ENCODE results near the gene C1orf159. TPM values are rescaled to one million over a fixed set of nuclear protein-coding genes. Genes with fewer than 3 reads are reported as not detected.

The C1orf159 gene
- total and polyA plus RNA-seq, 4 donors = 4.0 to 35.4 (median 11.4) TPM

DNA sequence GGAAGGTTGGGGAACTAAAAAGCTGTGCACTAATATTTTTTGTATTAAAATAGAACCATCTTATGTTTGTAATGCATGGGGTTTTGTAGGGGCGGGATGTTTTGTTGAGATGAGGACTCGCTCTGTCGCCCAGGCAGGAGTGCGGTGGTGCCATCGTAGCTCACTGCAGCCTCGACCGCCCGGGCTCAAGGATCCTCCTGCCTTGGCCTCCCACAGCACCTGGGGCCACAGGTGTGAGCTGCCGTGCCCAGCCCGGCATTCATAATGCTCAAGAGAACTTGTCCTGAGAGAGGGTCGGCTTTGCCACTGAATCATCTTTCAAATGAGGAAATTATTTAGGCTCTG is 3.0 kb upstream of the C1orf159 start:
- Histone ChIP-seq H3K4me3 (ENCODE audit: low read length in 2 of 2) (no peak overlapping the region), H3K4me1 (ENCODE audit: control insufficient read depth in 1 of 2, insufficient read depth in 2 of 2, low read length in 2 of 2) (no peaks in the 10 kb centered on the region), H3K9me3 (ENCODE audit: control insufficient read depth, low read length) (no peaks in the 10 kb centered on the region), H3K27ac (ENCODE audit: low read depth in 1 of 2, low read length in 2 of 2) (no peak overlapping the region), H3K36me3 (ENCODE audit: control insufficient read depth in 1 of 2, insufficient read depth in 2 of 2, low read length in 1 of 2) (no peaks in the 10 kb centered on the region), H3K27me3 (ENCODE audit: control insufficient read depth in 1 of 2, insufficient read depth in 2 of 2, low read length in 1 of 2) (no peaks in the 10 kb centered on the region)
- intact Hi-C loops (cut with DNase I) = loop anchor here in 1 of 2 donors (5.0 kb wide), 1 partner anchor 113 kb away; the partner anchor contains the start of genes B3GALT6 and SDF4
- ATAC-seq (ENCODE audit: low FRiP score) (no peak), DNase-seq (peak in 1 of 2 donors; percentile 54)
- WGBS, 2 donors = 87 to 90% methylated on average over 11 of the region's 11 CpGs

DNA sequence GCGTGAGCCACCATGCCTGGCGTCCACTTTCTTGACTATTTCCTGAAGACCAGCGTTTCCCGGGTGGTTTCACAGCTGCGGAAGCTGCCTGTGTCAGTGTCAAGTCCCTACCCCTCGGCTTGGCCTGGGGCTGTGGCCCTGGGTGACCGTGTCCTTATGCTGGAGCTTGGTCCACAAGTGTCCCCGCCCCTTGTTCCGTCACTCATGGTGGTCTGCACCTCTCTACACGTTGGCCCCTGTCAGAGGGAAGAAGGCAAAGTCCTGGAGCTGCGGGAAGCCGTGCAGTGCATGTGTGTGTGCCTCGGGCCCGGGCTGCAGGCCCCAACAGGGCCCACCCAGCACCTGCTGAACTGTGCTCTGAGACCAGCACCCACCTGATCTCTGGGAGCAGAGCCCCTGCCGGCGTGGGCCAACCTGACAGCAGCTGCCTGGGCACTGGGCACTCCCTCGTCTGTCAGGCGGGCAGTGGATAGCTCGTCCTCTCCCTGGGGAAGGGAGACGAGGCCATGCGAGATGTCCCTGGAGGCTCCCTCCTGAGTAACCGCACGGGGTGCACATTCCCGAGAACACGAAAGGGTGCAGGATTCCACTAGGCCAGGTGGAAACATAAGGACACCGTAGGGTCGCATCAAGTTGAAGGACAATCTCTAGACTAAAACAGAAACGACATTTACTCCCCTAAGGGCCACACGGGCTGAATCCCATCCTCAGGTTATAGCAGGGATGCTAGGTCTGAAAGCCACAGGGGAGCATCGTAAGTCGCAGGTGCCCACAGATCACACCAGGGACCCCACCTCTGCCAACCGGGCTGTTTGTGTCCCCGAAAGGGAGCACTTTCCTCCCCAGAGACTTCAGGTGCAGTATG is 2.4 kb upstream of the C1orf159 start:
- no peaks in the 10 kb centered on the region for H3K9me3 ChIP-seq (ENCODE audit: control insufficient read depth, low read length)
- 83 to 85% methylated on average over 33 of the region's 33 CpGs for WGBS, 2 donors
- H3K4me1 ChIP-seq (ENCODE audit: control insufficient read depth in 1 of 2, insufficient read depth in 2 of 2, low read length in 2 of 2) = no peaks in the 10 kb centered on the region
- DNase-seq = peak; percentile 54 to 69
- H3K36me3 ChIP-seq (ENCODE audit: control insufficient read depth in 1 of 2, insufficient read depth in 2 of 2, low read length in 1 of 2) = no peaks in the 10 kb centered on the region
- no peak overlapping the region for H3K27ac ChIP-seq (ENCODE audit: low read depth in 1 of 2, low read length in 2 of 2)
- intact Hi-C loops (cut with DNase I) = loop anchor here in 1 of 2 donors (5.0 kb wide), 1 partner anchor 114 kb away; the partner anchor contains the start of genes B3GALT6 and SDF4
- H3K4me3 ChIP-seq (ENCODE audit: low read length in 2 of 2) = no peak overlapping the region
- no peak for ATAC-seq (ENCODE audit: low FRiP score)
- no peaks in the 10 kb centered on the region for H3K27me3 ChIP-seq (ENCODE audit: control insufficient read depth in 1 of 2, insufficient read depth in 2 of 2, low read length in 1 of 2)

DNA sequence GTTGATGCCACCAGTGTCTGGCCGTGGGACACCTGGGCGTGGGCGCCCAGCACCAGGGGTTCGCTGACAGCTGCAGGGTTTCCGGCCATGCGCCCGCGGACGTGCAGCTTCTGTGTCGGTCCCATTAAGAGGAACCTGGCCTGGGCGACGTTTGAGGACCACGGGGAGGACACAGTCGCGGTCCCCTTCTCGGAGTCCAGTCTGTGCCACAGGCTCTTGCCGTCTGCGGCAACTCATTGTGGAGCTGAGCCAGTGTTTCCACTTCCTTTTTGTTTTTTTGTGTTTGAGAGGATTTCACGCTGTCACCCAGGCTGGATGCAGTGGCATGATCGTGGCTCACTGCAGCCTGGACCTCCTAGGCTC is 1.6 kb upstream of the C1orf159 start:
- H3K4me1 ChIP-seq (ENCODE audit: control insufficient read depth in 1 of 2, insufficient read depth in 2 of 2, low read length in 2 of 2) = no peaks in the 10 kb centered on the region
- intact Hi-C loops (cut with DNase I) = loop anchor here in 1 of 2 donors (5.0 kb wide), 1 partner anchor 115 kb away; the partner anchor contains the start of genes B3GALT6 and SDF4
- no peak overlapping the region for H3K4me3 ChIP-seq (ENCODE audit: low read length in 2 of 2)
- no peaks in the 10 kb centered on the region for H3K27me3 ChIP-seq (ENCODE audit: control insufficient read depth in 1 of 2, insufficient read depth in 2 of 2, low read length in 1 of 2)
- WGBS, 2 donors = 80% methylated on average over 20 of the region's 20 CpGs
- no peak overlapping the region for H3K27ac ChIP-seq (ENCODE audit: low read depth in 1 of 2, low read length in 2 of 2)
- ATAC-seq (ENCODE audit: low FRiP score) (no peak), DNase-seq (peak; percentile 56 to 76)
- no peaks in the 10 kb centered on the region for H3K36me3 ChIP-seq (ENCODE audit: control insufficient read depth in 1 of 2, insufficient read depth in 2 of 2, low read length in 1 of 2)
- H3K9me3 ChIP-seq (ENCODE audit: control insufficient read depth, low read length) = no peaks in the 10 kb centered on the region

DNA sequence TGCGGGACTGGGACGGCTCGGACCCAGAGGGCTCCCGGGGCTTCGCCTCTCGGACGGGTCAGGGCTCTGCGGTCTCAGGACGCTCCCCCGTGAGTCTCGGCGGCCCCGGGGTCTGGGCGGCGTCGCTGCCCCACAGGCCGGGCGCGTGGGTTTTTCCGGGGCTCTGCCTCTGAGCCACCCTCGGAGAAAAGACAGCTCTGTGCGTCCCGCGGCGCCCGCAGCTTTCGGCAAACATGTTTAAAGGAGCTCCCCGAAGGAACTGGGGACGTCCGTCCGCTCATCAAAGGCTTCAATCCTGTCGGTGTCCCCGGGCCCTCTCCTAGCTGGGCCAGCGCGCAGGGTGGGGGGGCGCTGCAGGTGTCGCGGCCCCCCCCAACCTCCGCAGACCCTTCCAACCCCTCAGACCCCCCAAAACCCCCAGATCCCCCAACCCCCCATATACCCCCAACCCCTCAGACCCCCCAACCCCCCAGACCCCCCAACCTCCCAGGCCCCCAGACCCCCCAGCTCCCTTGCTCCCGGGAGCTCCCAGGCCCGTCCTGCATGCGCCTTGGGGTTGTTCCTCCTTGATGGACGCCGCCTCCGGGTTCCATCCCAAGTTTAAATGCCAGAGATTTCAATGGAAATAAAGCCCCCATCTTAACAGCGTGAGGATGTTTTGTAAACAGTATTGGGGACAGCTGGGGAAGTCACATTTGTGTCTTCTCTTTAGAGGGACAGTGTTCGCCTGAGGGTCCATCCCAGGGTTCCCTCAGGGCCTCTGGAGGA is 996 bp upstream of the C1orf159 start:
- ATAC-seq (ENCODE audit: low FRiP score) = peak; percentile 17
- no peaks in the 10 kb centered on the region for H3K36me3 ChIP-seq (ENCODE audit: control insufficient read depth in 1 of 2, insufficient read depth in 2 of 2, low read length in 1 of 2)
- no peaks in the 10 kb centered on the region for H3K4me1 ChIP-seq (ENCODE audit: control insufficient read depth in 1 of 2, insufficient read depth in 2 of 2, low read length in 2 of 2)
- H3K4me3 ChIP-seq (ENCODE audit: low read length in 2 of 2) = peak overlapping the region; percentile 21 to 66
- intact Hi-C loops (cut with DNase I) = loop anchor here in 1 of 2 donors (5.0 kb wide), 1 partner anchor 115 kb away; the partner anchor contains the start of genes B3GALT6 and SDF4
- DNase-seq = peak; percentile 61 to 84
- H3K27me3 ChIP-seq (ENCODE audit: control insufficient read depth in 1 of 2, insufficient read depth in 2 of 2, low read length in 1 of 2) = no peaks in the 10 kb centered on the region
- 10 to 11% methylated on average over 43 to 47 of the region's 47 CpGs for WGBS, 2 donors
- no peak overlapping the region for H3K27ac ChIP-seq (ENCODE audit: low read depth in 1 of 2, low read length in 2 of 2)
- H3K9me3 ChIP-seq (ENCODE audit: control insufficient read depth, low read length) = no peaks in the 10 kb centered on the region

DNA sequence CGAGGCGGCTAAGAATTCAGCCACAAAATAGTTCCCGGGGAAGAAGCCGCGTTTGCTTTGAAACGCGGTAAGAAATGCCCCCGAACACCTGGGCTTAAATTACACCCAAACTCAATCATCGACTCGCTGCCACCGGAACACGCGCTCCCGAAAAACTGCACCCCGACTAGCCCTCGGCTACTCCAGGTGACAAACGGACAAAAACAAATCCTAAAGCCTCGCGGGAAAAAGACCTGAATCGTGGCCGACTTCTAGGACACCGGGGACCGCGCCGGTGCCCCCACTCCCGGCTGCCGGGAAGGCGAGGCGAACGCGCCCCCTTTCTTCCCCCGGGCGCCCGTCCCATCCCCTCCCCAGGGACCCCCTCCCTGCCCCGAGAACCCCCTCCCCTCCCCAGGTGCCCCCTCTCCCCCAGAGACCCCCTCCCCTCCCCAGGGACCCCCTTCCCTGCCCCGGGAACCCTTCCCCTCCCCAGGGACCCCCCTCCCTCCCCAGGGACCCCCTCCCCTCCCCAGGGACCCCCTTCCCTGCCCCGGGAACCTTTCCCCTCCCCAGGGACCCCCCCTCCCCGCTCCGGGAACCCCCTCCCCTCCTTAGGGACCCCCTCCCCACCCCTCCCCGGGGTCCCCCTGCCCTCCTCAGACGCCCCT is 628 bp downstream of the C1orf159 start:
- intact Hi-C loops (cut with DNase I) = loop anchor here in 1 of 2 donors (5.0 kb wide), 1 partner anchor 117 kb away; the partner anchor contains the start of genes B3GALT6 and SDF4
- no peak for DNase-seq
- Histone ChIP-seq H3K27ac (ENCODE audit: low read depth in 1 of 2, low read length in 2 of 2) (no peak overlapping the region), H3K4me1 (ENCODE audit: control insufficient read depth in 1 of 2, insufficient read depth in 2 of 2, low read length in 2 of 2) (no peaks in the 10 kb centered on the region), H3K36me3 (ENCODE audit: control insufficient read depth in 1 of 2, insufficient read depth in 2 of 2, low read length in 1 of 2) (no peaks in the 10 kb centered on the region), H3K4me3 (ENCODE audit: low read length in 2 of 2) (peak overlapping the region; percentile 90 to 95), H3K9me3 (ENCODE audit: control insufficient read depth, low read length) (no peaks in the 10 kb centered on the region), H3K27me3 (ENCODE audit: control insufficient read depth in 1 of 2, insufficient read depth in 2 of 2, low read length in 1 of 2) (no peaks in the 10 kb centered on the region)
- WGBS, 2 donors = 5% methylated on average over 34 to 41 of the region's 41 CpGs
- ATAC-seq (ENCODE audit: low FRiP score) = no peak

DNA sequence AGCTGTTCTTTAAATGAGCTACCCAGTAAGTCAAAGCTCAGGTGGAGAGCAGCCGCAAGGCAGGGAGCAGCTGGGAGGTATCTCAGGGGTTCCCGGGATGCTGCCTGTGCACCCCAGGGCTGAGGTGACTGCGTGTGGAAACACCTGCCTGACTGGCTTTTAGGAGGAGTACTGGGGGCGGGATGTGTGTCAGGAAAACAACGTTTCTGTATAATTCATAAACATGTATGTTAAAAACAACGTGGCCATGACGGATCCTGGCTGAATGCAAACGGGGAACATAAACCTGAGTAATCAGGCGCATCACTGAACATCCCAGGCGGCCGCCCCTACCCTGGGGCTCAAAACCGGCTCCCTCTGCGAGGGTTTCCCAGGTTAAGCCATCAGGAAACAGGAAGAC is 1.5 kb downstream of the C1orf159 start:
- intact Hi-C loops (cut with DNase I) = no loop called here
- no peak overlapping the region for H3K27ac ChIP-seq (ENCODE audit: low read depth in 1 of 2, low read length in 2 of 2)
- no peaks in the 10 kb centered on the region for H3K4me1 ChIP-seq (ENCODE audit: control insufficient read depth in 1 of 2, insufficient read depth in 2 of 2, low read length in 2 of 2)
- H3K4me3 ChIP-seq (ENCODE audit: low read length in 2 of 2) = no peak overlapping the region
- no peaks in the 10 kb centered on the region for H3K36me3 ChIP-seq (ENCODE audit: control insufficient read depth in 1 of 2, insufficient read depth in 2 of 2, low read length in 1 of 2)
- H3K9me3 ChIP-seq (ENCODE audit: control insufficient read depth, low read length) = no peaks in the 10 kb centered on the region
- WGBS, 2 donors = 92 to 94% methylated on average over 13 of the region's 13 CpGs
- H3K27me3 ChIP-seq (ENCODE audit: control insufficient read depth in 1 of 2, insufficient read depth in 2 of 2, low read length in 1 of 2) = no peaks in the 10 kb centered on the region
- no peak for ATAC-seq (ENCODE audit: low FRiP score)
- peak in 1 of 2 donors; percentile 49 for DNase-seq

DNA sequence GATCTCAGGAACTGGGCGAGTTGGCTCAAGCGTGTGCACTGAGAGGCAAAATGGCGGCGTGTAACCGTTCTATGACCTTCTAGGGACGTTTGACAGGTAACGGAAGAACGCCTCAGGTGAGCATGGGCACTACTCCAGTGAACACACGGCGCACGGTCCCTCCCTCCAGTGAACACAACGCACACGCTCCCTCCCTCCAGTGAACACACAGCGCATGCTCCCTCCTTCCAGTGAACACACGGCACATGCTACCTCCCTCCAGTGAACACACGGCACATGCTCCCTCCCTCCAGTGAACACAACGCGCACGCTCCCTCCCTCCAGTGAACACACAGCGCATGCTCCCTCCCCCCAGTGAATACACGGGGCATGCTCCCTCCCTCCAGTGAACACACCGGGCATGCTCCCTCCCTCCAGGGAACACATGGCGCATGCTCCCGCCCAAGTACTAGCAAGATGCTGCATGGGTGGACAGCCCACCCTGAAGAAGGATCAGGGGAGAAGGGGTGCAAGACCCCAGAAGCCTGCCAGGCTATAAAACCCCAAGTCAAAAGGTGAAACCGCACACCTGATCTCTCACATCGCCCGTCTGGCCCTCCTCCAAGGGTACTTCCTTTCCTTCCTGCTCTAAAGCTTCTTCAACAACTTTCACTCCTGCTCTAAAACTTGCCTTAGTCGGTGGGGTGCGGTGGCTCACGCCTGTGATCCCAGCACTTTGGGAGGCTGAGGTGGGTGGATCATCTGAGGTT is 3.5 kb downstream of the C1orf159 start:
- Histone ChIP-seq H3K4me3 (ENCODE audit: low read length in 2 of 2) (no peak overlapping the region), H3K36me3 (ENCODE audit: control insufficient read depth in 1 of 2, insufficient read depth in 2 of 2, low read length in 1 of 2) (no peaks in the 10 kb centered on the region), H3K27me3 (ENCODE audit: control insufficient read depth in 1 of 2, insufficient read depth in 2 of 2, low read length in 1 of 2) (no peaks in the 10 kb centered on the region), H3K9me3 (ENCODE audit: control insufficient read depth, low read length) (no peaks in the 10 kb centered on the region), H3K27ac (ENCODE audit: low read depth in 1 of 2, low read length in 2 of 2) (no peak overlapping the region), H3K4me1 (ENCODE audit: control insufficient read depth in 1 of 2, insufficient read depth in 2 of 2, low read length in 2 of 2) (no peaks in the 10 kb centered on the region)
- intact Hi-C loops (cut with DNase I) = no loop called here
- DNase-seq (peak; percentile 38 to 40), ATAC-seq (ENCODE audit: low FRiP score) (no peak)
- 97% methylated on average over 30 of the region's 30 CpGs for WGBS, 2 donors

Measured in aorta (tissue), 5 donors.